CD4-positive, alpha-beta T cell (primary cell): Measurements from ENCODE around the gene NIPAL1. TPM values are rescaled to one million over a fixed set of nuclear protein-coding genes. Genes with fewer than 3 reads are reported as not detected.

Experiments used
- ATAC-seq: fragments of 200-7000 bp; cut with Tn5 transposase; one replicate; pipeline ENCODE4 v1.10.0; 2022; ENCODE audit warnings: mild to moderate bottlenecking; ENCODE audit not compliant: poor library complexity
- CTCF ChIA-PET: fragments of 350-600 bp; sonication (Branson Sonifier 250); formaldehyde crosslinking; loops from one replicate; lab custom pipeline; 2021; ENCODE audit warnings: antibody characterized with exemption, inconsistent platforms; lab: Charles Lee
- POLR2A ChIA-PET: fragments of 350-600 bp; sonication (Branson Sonifier 250); formaldehyde crosslinking; loops from one replicate; lab custom pipeline; 2021; ENCODE audit warnings: antibody characterized with exemption, inconsistent platforms; lab: Charles Lee
- DNase-seq, 14 experiments: peaks; one replicate each; pipeline ENCODE4 v3.0.0-alpha.2; 2013 to 2020; ENCODE audit warnings: mixed read lengths in 2 of 14
- H3K27ac ChIP-seq, 2 donors: one replicate each; pipeline versions ENCODE4 v1.5.1 to v1.7.0; 2013; ENCODE audit warnings: low read length in 2 of 2, low read depth in 1 of 2, mild to moderate bottlenecking in 1 of 2
- H3K27me3 ChIP-seq, 2 experiments: 1 replicate in 1 of 2; 2 replicates in 1 of 2; pipeline versions ENCODE4 v1.6.1 to v1.7.0; 2013; ENCODE audit warnings: low read length in 2 of 2, control low read depth in 1 of 2, mild to moderate bottlenecking in 1 of 2, moderate library complexity in 1 of 2; ENCODE audit not compliant: insufficient read depth in 2 of 2, control insufficient read depth in 1 of 2
- H3K36me3 ChIP-seq: one replicate; pipeline ENCODE4 v1.6.1; 2013; ENCODE audit warnings: low read length, control low read depth; ENCODE audit not compliant: insufficient read depth
- H3K4me1 ChIP-seq: one replicate; pipeline ENCODE4 v1.6.1; 2013; ENCODE audit warnings: low read length, control low read depth; ENCODE audit not compliant: insufficient read depth
- H3K4me3 ChIP-seq: one replicate; pipeline ENCODE4 v1.5.1; 2013; ENCODE audit warnings: mild to moderate bottlenecking, low read length, moderate library complexity
- H3K9me3 ChIP-seq, 2 experiments: 1 replicate in 1 of 2; 2 replicates in 1 of 2; pipeline versions ENCODE4 v1.6.1 to v1.7.0; 2013; ENCODE audit warnings: low read length in 2 of 2, mild to moderate bottlenecking in 2 of 2, control low read depth in 1 of 2, moderate library complexity in 1 of 2; ENCODE audit not compliant: control insufficient read depth in 1 of 2, insufficient read depth in 1 of 2
- H3K27ac Mint-ChIP-seq: one replicate; pipeline ENCODE4 v1.8.0; 2020; ENCODE audit warnings: mixed read lengths
- H3K27me3 Mint-ChIP-seq: one replicate; pipeline ENCODE4 v1.8.0; 2021; ENCODE audit warnings: mixed read lengths
- H3K36me3 Mint-ChIP-seq: one replicate; pipeline ENCODE4 v1.8.0; 2021; ENCODE audit warnings: low read depth, mixed read lengths
- H3K4me1 Mint-ChIP-seq: one replicate; pipeline ENCODE4 v1.8.0; 2021; ENCODE audit warnings: low read depth, mixed read lengths
- H3K4me3 Mint-ChIP-seq: one replicate; pipeline ENCODE4 v1.8.0; 2020; ENCODE audit warnings: mild to moderate bottlenecking, mixed read lengths
- H3K9me3 Mint-ChIP-seq: one replicate; pipeline ENCODE4 v1.8.0; 2020; ENCODE audit warnings: mixed read lengths
- CTCF ChIP-seq: fragments of 200-600 bp; IDR thresholded peaks from one replicate; pipeline ENCODE4 v1.8.0; 2022; ENCODE audit warnings: antibody characterized with exemption, mild to moderate bottlenecking
- intact Hi-C, 2 experiments: fragments of 100-400 bp; cut with DNase I in 1 of 2; cut with micrococcal nuclease in 1 of 2; formaldehyde crosslinking; loops; one replicate each; pipeline versions ENCODE4 v1.15.1 to v1.9.0; 2023 to 2025; cut with DNase I, micrococcal nuclease
- total RNA-seq, 174 experiments: library from RNA in 2 of 174; stranded (reverse) in 2 of 174; gene quantifications; one replicate each; pipeline ENCODE4 v1.2.3 and lab custom pipeline; 2021 to 2026

The NIPAL1 gene
- total RNA-seq, 2 experiments from 2014 or later, result 0.45 to 0.85 TPM

GRCh38 chr4:48049483-48049882 lies 32.9 kb downstream of the NIPAL1 start:
- ChIA-PET POLR2A (interaction anchor here (0.5 kb wide), 1 partner anchor 495 kb away, joined by 3 read pairs; no protein-coding TSS in a partner anchor), CTCF (interaction anchor here (2.1 kb wide), 1 partner anchor 15 kb away, joined by 9 read pairs; no protein-coding TSS in a partner anchor)
- no peak for DNase-seq
- H3K36me3 Mint-ChIP-seq, result no peaks in the 10 kb centered on the region
- peaks cover 31% of the 10 kb centered on the region for H3K4me1 Mint-ChIP-seq
- TF ChIP-seq CTCF, result no peak
- Histone ChIP-seq H3K27ac (no peak overlapping the region), H3K36me3 (no peaks in the 10 kb centered on the region), H3K4me1 (peaks cover 33% of the 10 kb centered on the region), H3K4me3 (no peak overlapping the region), H3K9me3 (no peaks in the 10 kb centered on the region), H3K27me3 (no peaks in the 10 kb centered on the region)
- ATAC-seq, result no peak
- H3K27me3 Mint-ChIP-seq, result no peaks in the 10 kb centered on the region
- H3K9me3 Mint-ChIP-seq, result no peaks in the 10 kb centered on the region
- intact Hi-C loops, result loop anchor here in 1 of 2 experiments (2.0 kb wide), 1 partner anchor 15 kb away; no protein-coding TSS in a partner anchor
- H3K4me3 Mint-ChIP-seq, result no peak overlapping the region
- no peak overlapping the region for H3K27ac Mint-ChIP-seq

GRCh38 chr4:48051078-48051477 lies 34.5 kb downstream of the NIPAL1 start:
- H3K4me1 Mint-ChIP-seq, result peaks cover 23% of the 10 kb centered on the region
- Histone ChIP-seq H3K4me1 (peaks cover 21% of the 10 kb centered on the region), H3K27ac (no peak overlapping the region), H3K36me3 (no peaks in the 10 kb centered on the region), H3K9me3 (no peaks in the 10 kb centered on the region), H3K27me3 (no peaks in the 10 kb centered on the region), H3K4me3 (no peak overlapping the region)
- ATAC-seq (no peak), DNase-seq (no peak)
- TF ChIP-seq CTCF, result no peak
- CTCF ChIA-PET, result interaction anchor here (2.1 kb wide), 1 partner anchor 17 kb away, joined by 9 read pairs; no protein-coding TSS in a partner anchor
- H3K9me3 Mint-ChIP-seq, result no peaks in the 10 kb centered on the region
- H3K36me3 Mint-ChIP-seq, result no peaks in the 10 kb centered on the region
- H3K4me3 Mint-ChIP-seq, result no peak overlapping the region
- POLR2A ChIA-PET, result no interaction called here
- H3K27me3 Mint-ChIP-seq, result no peaks in the 10 kb centered on the region
- intact Hi-C loops, result no loop called here
- no peak overlapping the region for H3K27ac Mint-ChIP-seq

- ATAC-seq, result peak; percentile 74
- peak in 3 of 14 experiments; percentile 20 to 31 (median 30) for DNase-seq
- Histone ChIP-seq H3K4me3 (no peak overlapping the region), H3K9me3 (peaks cover 0 to 2% of the 10 kb centered on the region in 2 experiments), H3K27me3 (no peaks in the 10 kb centered on the region), H3K36me3 (no peaks in the 10 kb centered on the region), H3K4me1 (no peaks in the 10 kb centered on the region), H3K27ac (no peak overlapping the region)
- intact Hi-C loops, result no loop called here
- ChIA-PET CTCF (no interaction called here), POLR2A (interaction anchor here (1.0 kb wide), 1 partner anchor 12 kb away, joined by 3 read pairs; no protein-coding TSS in a partner anchor)
- TF ChIP-seq CTCF, result no peak
- H3K27ac Mint-ChIP-seq, result peak overlapping the region; percentile 53
- H3K4me3 Mint-ChIP-seq, result no peak overlapping the region
- H3K36me3 Mint-ChIP-seq, result peaks cover 22% of the 10 kb centered on the region
- H3K27me3 Mint-ChIP-seq, result no peaks in the 10 kb centered on the region
- H3K9me3 Mint-ChIP-seq, result peaks cover 6% of the 10 kb centered on the region
- H3K4me1 Mint-ChIP-seq, result peaks cover 18% of the 10 kb centered on the region
These were observed 42.3 kb downstream of the NIPAL1 start for GRCh38 chr4:48058617-48059530.
